Neuron (in vitro differentiated cells): ENCODE results near the gene DISC1.

Experiments used
- H2AFZ ChIP-seq: one replicate; pipeline ENCODE4 v1.6.1; 2013; ENCODE audit warnings: low read depth, mild to moderate bottlenecking, inconsistent platforms, low read length, moderate library complexity
- H3K27me3 ChIP-seq: one replicate; pipeline ENCODE4 v1.6.1; 2013; ENCODE audit warnings: low read length; ENCODE audit not compliant: insufficient read depth
- H3K36me3 ChIP-seq: one replicate; pipeline ENCODE4 v1.6.1; 2013; ENCODE audit warnings: low read length; ENCODE audit not compliant: insufficient read depth
- H3K4me1 ChIP-seq: one replicate; pipeline ENCODE4 v1.6.1; 2013; ENCODE audit warnings: low read length; ENCODE audit not compliant: insufficient read depth
- H3K4me3 ChIP-seq: 2 replicates; pipeline ENCODE4 v1.5.1; 2013; ENCODE audit warnings: mild to moderate bottlenecking, low read length, moderate library complexity
- H3K9me3 ChIP-seq: one replicate; pipeline ENCODE4 v1.6.1; 2013; ENCODE audit warnings: low read length

DISC1 gene

GRCh38 chr1:231596337-231596791 lies 30.2 kb upstream of the DISC1 start:
- Histone ChIP-seq H3K4me1 (no peaks in the 10 kb centered on the region), H3K36me3 (no peaks in the 10 kb centered on the region), H3K4me3 (no peak overlapping the region), H3K9me3 (no peaks in the 10 kb centered on the region), H3K27me3 (no peaks in the 10 kb centered on the region), H2AFZ (no peak overlapping the region)

GRCh38 chr1:231597971-231598370 lies 28.6 kb upstream of the DISC1 start:
- Histone ChIP-seq H3K4me3 (no peak overlapping the region), H3K9me3 (no peaks in the 10 kb centered on the region), H3K36me3 (no peaks in the 10 kb centered on the region), H3K4me1 (no peaks in the 10 kb centered on the region), H2AFZ (no peak overlapping the region), H3K27me3 (no peaks in the 10 kb centered on the region)

GRCh38 chr1:231600458-231600976 lies 26.1 kb upstream of the DISC1 start:
- H3K36me3 ChIP-seq, result no peaks in the 10 kb centered on the region
- H3K4me1 ChIP-seq, result no peaks in the 10 kb centered on the region
- H3K4me3 ChIP-seq, result no peak overlapping the region
- peak overlapping the region; percentile 61 for H2AFZ ChIP-seq
- H3K27me3 ChIP-seq, result no peaks in the 10 kb centered on the region
- no peaks in the 10 kb centered on the region for H3K9me3 ChIP-seq

- Histone ChIP-seq H3K4me1 (no peaks in the 10 kb centered on the region), H3K9me3 (no peaks in the 10 kb centered on the region)
Measured at GRCh38 chr1:231601824-231602672, 24.5 kb upstream of the DISC1 start.

GRCh38 chr1:231602673-231602984 lies 24.0 kb upstream of the DISC1 start:
- Histone ChIP-seq H2AFZ (no peak overlapping the region), H3K4me1 (no peaks in the 10 kb centered on the region), H3K4me3 (no peak overlapping the region), H3K27me3 (no peaks in the 10 kb centered on the region), H3K9me3 (no peaks in the 10 kb centered on the region), H3K36me3 (no peaks in the 10 kb centered on the region)

More at GRCh38 chr1:231601824-231602672, 24.5 kb upstream of the DISC1 start:
- H3K4me3 ChIP-seq, result no peak overlapping the region
- H3K36me3 ChIP-seq, result no peaks in the 10 kb centered on the region
- H2AFZ ChIP-seq, result no peak overlapping the region
- H3K27me3 ChIP-seq, result no peaks in the 10 kb centered on the region

- Histone ChIP-seq H3K27me3 (no peaks in the 10 kb centered on the region), H2AFZ (peak overlapping the region; percentile 18), H3K4me3 (peak overlapping the region; percentile 34), H3K9me3 (no peaks in the 10 kb centered on the region), H3K4me1 (no peaks in the 10 kb centered on the region), H3K36me3 (no peaks in the 10 kb centered on the region)
Measured at GRCh38 chr1:231603598-231604275, 22.9 kb upstream of the DISC1 start.

- Histone ChIP-seq H3K36me3 (no peaks in the 10 kb centered on the region), H3K27me3 (no peaks in the 10 kb centered on the region), H3K4me1 (no peaks in the 10 kb centered on the region), H3K4me3 (no peak overlapping the region), H2AFZ (no peak overlapping the region), H3K9me3 (no peaks in the 10 kb centered on the region)
Measured at GRCh38 chr1:231604276-231604621, 22.3 kb upstream of the DISC1 start.

- no peak overlapping the region for H2AFZ ChIP-seq
- no peaks in the 10 kb centered on the region for H3K27me3 ChIP-seq
- H3K36me3 ChIP-seq, result no peaks in the 10 kb centered on the region
- no peak overlapping the region for H3K4me3 ChIP-seq
- no peaks in the 10 kb centered on the region for H3K4me1 ChIP-seq
- H3K9me3 ChIP-seq, result no peaks in the 10 kb centered on the region
Measured at GRCh38 chr1:231605149-231606100, 21.2 kb upstream of the DISC1 start.

- no peaks in the 10 kb centered on the region for H3K36me3 ChIP-seq
- no peaks in the 10 kb centered on the region for H3K9me3 ChIP-seq
- H2AFZ ChIP-seq, result no peak overlapping the region
- no peaks in the 10 kb centered on the region for H3K27me3 ChIP-seq
- no peak overlapping the region for H3K4me3 ChIP-seq
- no peaks in the 10 kb centered on the region for H3K4me1 ChIP-seq
Measured at GRCh38 chr1:231606712-231607111, 19.9 kb upstream of the DISC1 start.

GRCh38 chr1:231610388-231610787 lies 16.2 kb upstream of the DISC1 start:
- Histone ChIP-seq H3K4me1 (no peaks in the 10 kb centered on the region), H3K36me3 (no peaks in the 10 kb centered on the region)

GRCh38 chr1:231611111-231611510 lies 15.5 kb upstream of the DISC1 start:
- Histone ChIP-seq H3K36me3 (no peaks in the 10 kb centered on the region), H3K4me1 (no peaks in the 10 kb centered on the region), H3K9me3 (no peaks in the 10 kb centered on the region), H3K4me3 (no peak overlapping the region), H3K27me3 (no peaks in the 10 kb centered on the region), H2AFZ (no peak overlapping the region)

More at GRCh38 chr1:231610388-231610787, 16.2 kb upstream of the DISC1 start:
- Histone ChIP-seq H3K27me3 (no peaks in the 10 kb centered on the region), H3K9me3 (no peaks in the 10 kb centered on the region), H2AFZ (no peak overlapping the region), H3K4me3 (no peak overlapping the region)

- Histone ChIP-seq H3K4me3 (no peak overlapping the region), H2AFZ (no peak overlapping the region), H3K9me3 (peaks cover 2% of the 10 kb centered on the region), H3K27me3 (no peaks in the 10 kb centered on the region), H3K36me3 (no peaks in the 10 kb centered on the region), H3K4me1 (no peaks in the 10 kb centered on the region)
Measured at GRCh38 chr1:231611851-231612250, 14.7 kb upstream of the DISC1 start.
